ENCODE results near the gene TPK1.

DNA sequence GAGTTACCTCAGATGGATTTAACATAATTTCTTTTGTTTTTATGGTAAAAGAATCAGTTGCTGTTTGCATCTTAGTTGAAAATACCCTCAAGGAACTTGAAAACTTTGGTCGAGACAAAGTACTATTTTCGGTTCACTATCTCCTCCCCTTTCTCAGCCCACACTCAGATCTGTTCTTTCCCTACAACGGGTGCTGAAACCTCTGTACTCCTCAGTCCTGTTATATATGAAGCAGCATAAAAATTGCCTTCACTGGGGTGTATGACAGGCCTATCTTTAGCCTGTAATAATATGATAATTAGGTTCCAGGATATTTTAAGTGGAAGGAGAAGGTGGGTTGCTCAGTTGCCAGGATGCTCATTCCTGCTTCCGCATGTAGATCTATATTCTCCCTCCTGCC, 327.2 kb downstream of the TPK1 start:
- TF ChIP-seq, protein P1, sequence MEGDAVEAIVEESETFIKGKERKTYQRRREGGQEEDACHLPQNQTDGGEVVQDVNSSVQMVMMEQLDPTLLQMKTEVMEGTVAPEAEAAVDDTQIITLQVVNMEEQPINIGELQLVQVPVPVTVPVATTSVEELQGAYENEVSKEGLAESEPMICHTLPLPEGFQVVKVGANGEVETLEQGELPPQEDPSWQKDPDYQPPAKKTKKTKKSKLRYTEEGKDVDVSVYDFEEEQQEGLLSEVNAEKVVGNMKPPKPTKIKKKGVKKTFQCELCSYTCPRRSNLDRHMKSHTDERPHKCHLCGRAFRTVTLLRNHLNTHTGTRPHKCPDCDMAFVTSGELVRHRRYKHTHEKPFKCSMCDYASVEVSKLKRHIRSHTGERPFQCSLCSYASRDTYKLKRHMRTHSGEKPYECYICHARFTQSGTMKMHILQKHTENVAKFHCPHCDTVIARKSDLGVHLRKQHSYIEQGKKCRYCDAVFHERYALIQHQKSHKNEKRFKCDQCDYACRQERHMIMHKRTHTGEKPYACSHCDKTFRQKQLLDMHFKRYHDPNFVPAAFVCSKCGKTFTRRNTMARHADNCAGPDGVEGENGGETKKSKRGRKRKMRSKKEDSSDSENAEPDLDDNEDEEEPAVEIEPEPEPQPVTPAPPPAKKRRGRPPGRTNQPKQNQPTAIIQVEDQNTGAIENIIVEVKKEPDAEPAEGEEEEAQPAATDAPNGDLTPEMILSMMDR (conservative IDR thresholded peaks at IDR 0.05 in 1 of 2, IDR thresholded peaks at IDR 0.05 in 1 of 2; ENCODE audit: extremely low read depth in 1 of 2, insufficient read depth in 1 of 2, low read depth in 1 of 2, low read length in 2 of 2): no peak
- no peak for TF ChIP-seq EZH2 (IDR thresholded peaks at IDR 0.05; ENCODE audit: borderline replicate concordance, low read length)
